ENCODE results near the gene TYMP.

TYMP gene

GRCh38 chr22:50488006-50488677 lies 41.7 kb downstream of the TYMP start:
- no peak overlapping the region for H3K4me3 ChIP-seq (ENCODE audit: low read depth, low read length)
- TF ChIP-seq CTCF (IDR thresholded peaks at IDR 0.05; ENCODE audit: low read depth, low read length), result no peak

- no peak for TF ChIP-seq CTCF (IDR thresholded peaks at IDR 0.05; ENCODE audit: low read depth, low read length)
- no peak overlapping the region for H3K4me3 ChIP-seq (ENCODE audit: low read depth, low read length)
These were observed 42.4 kb downstream of the TYMP start for GRCh38 chr22:50487290-50488005.

GRCh38 chr22:50486561-50487289 lies 43.1 kb downstream of the TYMP start, which contains the start of gene MIOX:
MIOX (plus strand) TSS chr22:50486859; CDS start chr22:50486898, 39 bp downstream.
- no peak within 1 kb of the TSS for H3K4me3 ChIP-seq (ENCODE audit: low read depth, low read length)
- no peak for TF ChIP-seq CTCF (IDR thresholded peaks at IDR 0.05; ENCODE audit: low read depth, low read length)

GRCh38 chr22:50485221-50486131 lies 44.3 kb downstream of the TYMP start:
- no peak overlapping the region for H3K4me3 ChIP-seq (ENCODE audit: low read depth, low read length)
- no peak for TF ChIP-seq CTCF (IDR thresholded peaks at IDR 0.05; ENCODE audit: low read depth, low read length)

- TF ChIP-seq CTCF (IDR thresholded peaks at IDR 0.05; ENCODE audit: low read depth, low read length), result no peak
- no peak overlapping the region for H3K4me3 ChIP-seq (ENCODE audit: low read depth, low read length)
These were observed 45.6 kb downstream of the TYMP start for GRCh38 chr22:50483977-50484853.

GRCh38 chr22:50483556-50483955 lies 46.3 kb downstream of the TYMP start:
- no peak overlapping the region for H3K4me3 ChIP-seq (ENCODE audit: low read depth, low read length)
- TF ChIP-seq CTCF (IDR thresholded peaks at IDR 0.05; ENCODE audit: low read depth, low read length), result no peak

Measured in WI38 (cell line).